GM12872 (cell line): ENCODE measurements around the gene VDAC1.

Experiments
- TF ChIP-seq, protein P1 (sequence below): IDR thresholded peaks from 3 replicates; pipeline ENCODE4 v1.5.1; 2011; ENCODE audit warnings: low read depth, mild to moderate bottlenecking, low read length, moderate library complexity; ENCODE audit not compliant: insufficient read depth

The VDAC1 gene

GRCh38 chr5:133969654-133970324, 35.0 kb downstream of the VDAC1 start:
- TF ChIP-seq, protein P1, sequence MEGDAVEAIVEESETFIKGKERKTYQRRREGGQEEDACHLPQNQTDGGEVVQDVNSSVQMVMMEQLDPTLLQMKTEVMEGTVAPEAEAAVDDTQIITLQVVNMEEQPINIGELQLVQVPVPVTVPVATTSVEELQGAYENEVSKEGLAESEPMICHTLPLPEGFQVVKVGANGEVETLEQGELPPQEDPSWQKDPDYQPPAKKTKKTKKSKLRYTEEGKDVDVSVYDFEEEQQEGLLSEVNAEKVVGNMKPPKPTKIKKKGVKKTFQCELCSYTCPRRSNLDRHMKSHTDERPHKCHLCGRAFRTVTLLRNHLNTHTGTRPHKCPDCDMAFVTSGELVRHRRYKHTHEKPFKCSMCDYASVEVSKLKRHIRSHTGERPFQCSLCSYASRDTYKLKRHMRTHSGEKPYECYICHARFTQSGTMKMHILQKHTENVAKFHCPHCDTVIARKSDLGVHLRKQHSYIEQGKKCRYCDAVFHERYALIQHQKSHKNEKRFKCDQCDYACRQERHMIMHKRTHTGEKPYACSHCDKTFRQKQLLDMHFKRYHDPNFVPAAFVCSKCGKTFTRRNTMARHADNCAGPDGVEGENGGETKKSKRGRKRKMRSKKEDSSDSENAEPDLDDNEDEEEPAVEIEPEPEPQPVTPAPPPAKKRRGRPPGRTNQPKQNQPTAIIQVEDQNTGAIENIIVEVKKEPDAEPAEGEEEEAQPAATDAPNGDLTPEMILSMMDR: no peak

DNA sequence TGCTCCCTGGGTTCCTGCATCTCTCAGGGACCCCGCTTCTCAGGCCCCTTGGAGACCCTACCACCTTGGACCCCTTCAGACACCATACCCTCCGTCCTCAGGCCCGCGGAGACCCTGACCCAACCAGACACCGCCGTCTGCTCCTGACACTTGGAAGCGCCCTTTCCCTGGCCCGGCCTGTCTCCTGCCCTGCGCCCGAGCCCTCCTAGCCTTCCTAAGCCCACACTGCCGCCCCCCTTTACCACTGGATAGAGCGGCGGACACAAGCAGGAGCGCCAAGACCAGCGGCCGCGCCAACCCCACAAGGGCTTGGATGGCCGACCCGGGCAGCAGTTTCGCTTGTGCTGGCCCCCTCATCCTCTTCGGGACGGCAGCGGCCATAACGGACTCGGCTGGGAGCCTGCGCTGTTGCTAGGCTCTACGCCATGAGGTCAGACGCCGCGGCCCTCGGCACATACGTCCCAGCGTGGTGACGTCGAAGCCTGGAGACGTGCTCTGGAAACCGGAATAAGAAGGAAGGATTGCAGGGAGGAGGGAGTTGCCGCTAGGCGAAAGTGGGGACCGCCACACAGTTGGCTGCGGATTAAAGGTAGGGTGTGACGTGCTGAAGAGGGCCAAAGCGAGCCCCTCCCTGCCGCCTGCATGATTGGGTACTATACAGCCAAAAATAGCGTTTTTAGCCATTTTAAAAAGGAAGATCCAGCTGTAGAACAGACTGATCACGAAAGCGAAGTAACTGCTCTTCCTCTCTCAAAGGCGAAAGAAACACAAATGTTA, 36.4 kb downstream of the VDAC1 start, which contains the start of gene C5orf15:
C5orf15 (minus strand) TSS at position 422 of the 777 bp plus-strand sequence; CDS start at position 381, 41 bp downstream.
- TF ChIP-seq, protein P1: no peak; the same call in 2 of the 3 replicates

GRCh38 chr5:133967698-133968203, 37.0 kb downstream of the VDAC1 start:
- TF ChIP-seq, protein P1: no peak

- TF ChIP-seq, protein P1: no peak
These were observed 37.7 kb downstream of the VDAC1 start for GRCh38 chr5:133967124-133967523.

DNA sequence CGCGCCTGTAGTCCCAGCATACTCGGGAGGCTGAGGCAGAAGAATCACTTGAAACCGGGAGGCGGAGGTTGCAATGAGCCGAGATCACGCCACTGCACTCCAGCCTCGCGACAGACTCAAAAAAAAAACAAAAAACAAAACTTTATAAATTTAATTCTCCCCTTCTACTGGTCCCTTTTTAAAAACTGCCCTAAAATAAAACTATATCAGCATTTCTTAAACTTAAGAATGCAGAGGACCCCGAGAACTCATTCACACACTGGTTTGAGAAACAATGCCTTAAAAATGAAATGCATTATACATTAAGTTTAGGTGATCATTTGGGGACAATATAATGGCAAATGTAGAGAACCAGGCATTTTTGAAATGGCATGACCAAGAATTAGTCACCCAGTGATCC, 38.7 kb downstream of the VDAC1 start:
- TF ChIP-seq, protein P1: no peak

DNA sequence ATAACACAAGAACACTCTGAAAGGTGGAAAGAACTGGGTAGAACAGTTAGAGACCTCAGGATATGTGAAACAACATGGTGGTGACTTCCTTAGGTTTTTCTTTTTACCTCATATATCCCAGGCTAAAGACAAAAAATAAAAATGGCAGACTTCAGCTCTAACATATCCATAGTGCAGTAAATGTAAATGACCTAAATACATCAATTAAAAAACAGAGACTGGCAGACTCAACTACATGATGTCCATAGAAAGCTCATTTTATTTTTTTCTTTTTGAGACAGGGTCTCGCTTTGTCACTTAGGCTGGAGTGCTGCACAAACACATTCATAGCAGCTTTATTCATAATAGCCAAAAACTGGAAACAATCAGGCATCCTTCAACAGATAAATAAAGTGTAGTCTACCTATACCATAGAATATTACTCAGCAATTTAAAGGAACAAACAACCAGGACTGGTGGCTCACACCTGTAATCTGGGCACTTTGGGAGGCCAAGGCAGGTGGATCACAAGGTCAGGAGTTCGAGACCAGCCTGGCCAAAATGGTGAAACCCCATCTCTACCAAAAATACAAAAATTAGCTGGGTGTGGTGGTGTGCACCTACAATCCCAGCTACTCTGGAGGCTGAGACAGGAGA, 41.2 kb downstream of the VDAC1 start:
- TF ChIP-seq, protein P1: no peak

DNA sequence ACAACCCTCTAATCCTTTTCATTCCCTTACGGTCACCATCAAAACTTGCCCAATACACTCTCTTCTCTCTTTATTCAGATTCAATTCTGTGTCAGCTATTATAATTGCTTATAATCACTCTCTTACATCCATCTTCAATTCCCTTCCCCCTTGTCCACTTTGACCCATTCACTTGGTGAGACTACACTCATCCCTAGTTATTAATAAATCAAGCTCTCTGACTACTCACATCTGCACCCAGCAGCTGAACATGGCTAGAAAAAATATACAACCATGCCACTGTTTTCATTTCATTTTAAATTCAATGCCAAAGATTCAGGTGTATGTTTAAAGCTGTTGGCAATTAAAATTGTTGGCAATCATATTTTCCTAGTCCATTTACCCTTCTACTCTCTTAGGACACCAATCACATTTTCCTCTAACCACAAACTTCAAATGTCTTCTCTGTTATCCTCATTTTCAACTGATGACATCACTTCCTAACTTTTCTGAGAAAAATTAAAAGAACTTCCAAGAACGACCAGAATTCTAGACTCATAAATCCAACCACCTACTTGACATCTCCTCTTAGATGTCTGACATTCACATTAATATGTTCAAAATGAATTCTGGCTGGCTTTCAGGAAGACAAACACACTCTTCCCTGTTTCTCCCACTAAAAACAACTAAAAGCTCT, 41.8 kb downstream of the VDAC1 start:
- TF ChIP-seq, protein P1: no peak
